Activated CD4-positive, alpha-beta memory T cell treated with anti-CD3 and anti-CD28 coated beads, Interleukin-2, amount 10 ng/mL, durations not matched to agents 7 days and 5 days (primary cell): Measurements from ENCODE around the gene SRRM2. TPM values are rescaled to one million over a fixed set of nuclear protein-coding genes. Genes with fewer than 3 reads are reported as not detected.

Experiments used
- CTCF ChIA-PET: fragments of 350-600 bp; sonication (Branson Sonifier 250); formaldehyde crosslinking; loops from one replicate; lab custom pipeline; 2021; ENCODE audit warnings: antibody characterized with exemption, inconsistent platforms; lab: Charles Lee
- POLR2A ChIA-PET: fragments of 350-600 bp; sonication (Branson Sonifier 250); formaldehyde crosslinking; loops from one replicate; lab custom pipeline; 2021; ENCODE audit warnings: antibody characterized with exemption; lab: Charles Lee
- DNase-seq: peaks from one replicate; pipeline ENCODE4 v3.0.0-alpha.2; 2020
- H3K27ac Mint-ChIP-seq: one replicate; pipeline ENCODE4 v1.8.0; 2021; ENCODE audit warnings: mild to moderate bottlenecking, mixed read lengths
- H3K27me3 Mint-ChIP-seq: one replicate; pipeline ENCODE4 v1.8.0; 2021; ENCODE audit warnings: mixed read lengths
- H3K36me3 Mint-ChIP-seq: one replicate; pipeline ENCODE4 v1.8.0; 2021; ENCODE audit warnings: low read depth, mixed read lengths
- H3K4me1 Mint-ChIP-seq: one replicate; pipeline ENCODE4 v1.8.0; 2021; ENCODE audit warnings: mixed read lengths
- H3K4me3 Mint-ChIP-seq: one replicate; pipeline ENCODE4 v1.8.0; 2021; ENCODE audit warnings: mild to moderate bottlenecking, mixed read lengths
- H3K9me3 Mint-ChIP-seq: one replicate; pipeline ENCODE4 v1.8.0; 2021; ENCODE audit warnings: mixed read lengths
- total RNA-seq, 2 experiments: library from RNA; stranded (reverse); gene quantifications; one replicate each; pipeline ENCODE4 v1.2.3, GENCODE V29; 2021

SRRM2 gene
- total RNA-seq = 100 to 1,000 TPM; 520 to 539 TPM

GRCh38 chr16:2752035-2752849, at the start of gene SRRM2:
Gene SRRM2 (plus strand): TSS chr16:2752638. CDS start chr16:2756365, 3,727 bp downstream.
- Mint-ChIP-seq H3K27ac (peak within 1 kb of the TSS; percentile 99), H3K4me1 (peaks cover 59% of the 10 kb centered on the region), H3K9me3 (no peaks in the 10 kb centered on the region), H3K27me3 (no peaks in the 10 kb centered on the region), H3K4me3 (peak within 1 kb of the TSS; percentile 81), H3K36me3 (peaks cover 60% of the 10 kb centered on the region)
- ChIA-PET CTCF (interaction anchor here (0.6 to 2.1 kb wide), 3 partner anchors 70 to 122 kb away, joined by 3 to 7 read pairs (median 4); partner anchors contain the start of gene KCTD5), POLR2A (interaction anchor here (0.6 to 7.0 kb wide), 22 partner anchors 11 to 322 kb away, joined by 3 to 114 read pairs (median 5); partner anchors contain the start of genes ELOB, FLYWCH2, KCTD5 and PRSS27)
- DNase-seq = peak; percentile 96

GRCh38 chr16:2702871-2703745, 49.3 kb upstream of the SRRM2 start:
- Mint-ChIP-seq H3K36me3 (peaks cover 13% of the 10 kb centered on the region), H3K27ac (no peak overlapping the region), H3K9me3 (no peaks in the 10 kb centered on the region), H3K4me3 (no peak overlapping the region), H3K27me3 (no peaks in the 10 kb centered on the region), H3K4me1 (no peaks in the 10 kb centered on the region)
- CTCF ChIA-PET = no interaction called here
- POLR2A ChIA-PET = interaction anchor here (1.2 kb wide), 1 partner anchor 9 kb away, joined by 3 read pairs; no protein-coding TSS in a partner anchor
- no peak for DNase-seq

- Mint-ChIP-seq H3K4me1 (no peaks in the 10 kb centered on the region), H3K27ac (no peak overlapping the region), H3K27me3 (no peaks in the 10 kb centered on the region), H3K4me3 (no peak overlapping the region), H3K36me3 (peaks cover 19% of the 10 kb centered on the region), H3K9me3 (no peaks in the 10 kb centered on the region)
- ChIA-PET POLR2A (interaction anchor here (1.2 kb wide), 1 partner anchor 8 kb away, joined by 3 read pairs; no protein-coding TSS in a partner anchor), CTCF (no interaction called here)
- DNase-seq = no peak
Measured at GRCh38 chr16:2704166-2704982, 48.1 kb upstream of the SRRM2 start.

- H3K27ac Mint-ChIP-seq = no peak overlapping the region
- H3K4me3 Mint-ChIP-seq = no peak overlapping the region
- no peaks in the 10 kb centered on the region for H3K9me3 Mint-ChIP-seq
- H3K36me3 Mint-ChIP-seq = peaks cover 19% of the 10 kb centered on the region
- POLR2A ChIA-PET = no interaction called here
- CTCF ChIA-PET = no interaction called here
- H3K4me1 Mint-ChIP-seq = no peaks in the 10 kb centered on the region
- no peak for DNase-seq
- H3K27me3 Mint-ChIP-seq = no peaks in the 10 kb centered on the region
Measured at GRCh38 chr16:2704983-2705275, 47.5 kb upstream of the SRRM2 start.

- no peaks in the 10 kb centered on the region for H3K4me1 Mint-ChIP-seq
- DNase-seq = no peak
- H3K27ac Mint-ChIP-seq = no peak overlapping the region
- H3K4me3 Mint-ChIP-seq = no peak overlapping the region
- H3K9me3 Mint-ChIP-seq = no peaks in the 10 kb centered on the region
- ChIA-PET CTCF (no interaction called here), POLR2A (no interaction called here)
- H3K27me3 Mint-ChIP-seq = no peaks in the 10 kb centered on the region
- H3K36me3 Mint-ChIP-seq = peaks cover 17% of the 10 kb centered on the region
Measured at GRCh38 chr16:2705351-2705750, 47.1 kb upstream of the SRRM2 start.

DNA sequence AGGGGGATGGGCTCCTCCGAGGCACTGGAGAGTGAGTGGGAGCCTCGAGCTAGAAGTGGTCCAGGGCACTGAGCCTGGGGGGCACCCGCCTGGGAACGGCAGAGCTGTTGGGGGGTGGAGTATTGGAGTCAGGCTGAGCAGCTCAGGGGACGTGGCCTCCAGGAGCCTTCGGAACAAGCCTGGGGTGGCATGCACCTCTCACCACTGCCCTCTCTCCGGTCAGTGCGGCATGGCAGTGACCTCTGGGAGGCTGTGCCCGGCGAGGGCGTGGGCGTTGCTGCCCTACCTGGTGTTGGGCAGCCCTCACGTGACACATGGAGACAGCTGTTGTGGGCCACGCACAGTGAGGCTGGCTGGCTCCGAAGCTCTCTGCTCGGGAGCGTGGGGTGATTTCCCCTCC, 46.4 kb upstream of the SRRM2 start:
- peaks cover 14% of the 10 kb centered on the region for H3K36me3 Mint-ChIP-seq
- DNase-seq = no peak
- no peaks in the 10 kb centered on the region for H3K9me3 Mint-ChIP-seq
- ChIA-PET CTCF (no interaction called here), POLR2A (no interaction called here)
- no peaks in the 10 kb centered on the region for H3K27me3 Mint-ChIP-seq
- no peaks in the 10 kb centered on the region for H3K4me1 Mint-ChIP-seq
- H3K4me3 Mint-ChIP-seq = no peak overlapping the region
- H3K27ac Mint-ChIP-seq = no peak overlapping the region

- Mint-ChIP-seq H3K4me1 (no peaks in the 10 kb centered on the region), H3K9me3 (no peaks in the 10 kb centered on the region), H3K36me3 (peaks cover 14% of the 10 kb centered on the region), H3K4me3 (no peak overlapping the region), H3K27ac (no peak overlapping the region), H3K27me3 (no peaks in the 10 kb centered on the region)
- ChIA-PET POLR2A (no interaction called here), CTCF (no interaction called here)
- no peak for DNase-seq
Measured at GRCh38 chr16:2706611-2707311, 45.7 kb upstream of the SRRM2 start.

GRCh38 chr16:2707368-2708289, 44.8 kb upstream of the SRRM2 start:
- H3K27ac Mint-ChIP-seq = no peak overlapping the region
- no peak overlapping the region for H3K4me3 Mint-ChIP-seq
- POLR2A ChIA-PET = no interaction called here
- H3K27me3 Mint-ChIP-seq = no peaks in the 10 kb centered on the region
- no peaks in the 10 kb centered on the region for H3K9me3 Mint-ChIP-seq
- CTCF ChIA-PET = no interaction called here
- H3K4me1 Mint-ChIP-seq = no peaks in the 10 kb centered on the region
- peaks cover 8% of the 10 kb centered on the region for H3K36me3 Mint-ChIP-seq
- no peak for DNase-seq

- Mint-ChIP-seq H3K9me3 (no peaks in the 10 kb centered on the region), H3K4me3 (no peak overlapping the region), H3K4me1 (no peaks in the 10 kb centered on the region), H3K27me3 (no peaks in the 10 kb centered on the region), H3K27ac (no peak overlapping the region), H3K36me3 (peaks cover 6% of the 10 kb centered on the region)
- CTCF ChIA-PET = no interaction called here
- POLR2A ChIA-PET = no interaction called here
- DNase-seq = no peak
Measured at GRCh38 chr16:2708290-2708639, 44.2 kb upstream of the SRRM2 start.

DNA sequence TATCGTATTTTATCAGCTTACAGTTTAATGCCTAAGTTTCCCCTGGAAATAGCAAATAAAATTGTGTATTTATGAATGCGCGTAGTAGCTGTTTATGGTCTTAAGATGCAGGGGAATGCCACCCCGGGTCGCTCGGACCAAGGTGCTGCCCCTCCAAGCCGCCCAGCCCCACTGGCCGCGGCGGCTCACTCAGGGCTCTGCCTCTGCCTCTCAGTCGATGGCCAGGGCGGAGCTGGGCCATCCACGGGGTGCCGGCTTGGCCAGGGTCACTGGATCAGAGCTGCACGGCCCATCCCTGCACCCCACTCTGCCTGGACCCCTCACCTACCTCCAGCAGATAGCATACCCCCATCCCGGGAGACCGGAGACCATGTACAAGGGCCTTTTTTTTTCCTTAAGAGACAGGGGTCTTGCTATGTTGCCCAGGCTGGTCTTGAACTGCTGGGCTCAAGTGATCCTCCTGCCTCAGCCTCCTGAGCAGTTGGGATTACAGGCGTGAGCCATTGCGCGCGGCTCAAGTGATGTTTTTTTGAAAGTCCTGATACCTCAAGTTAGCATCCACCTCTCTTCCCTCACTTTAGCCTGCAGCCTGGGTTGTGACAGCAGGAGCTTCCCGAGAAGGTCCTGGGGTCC, 43.4 kb upstream of the SRRM2 start:
- peaks cover 6% of the 10 kb centered on the region for H3K36me3 Mint-ChIP-seq
- no peaks in the 10 kb centered on the region for H3K4me1 Mint-ChIP-seq
- H3K4me3 Mint-ChIP-seq = no peak overlapping the region
- H3K27me3 Mint-ChIP-seq = no peaks in the 10 kb centered on the region
- no peak for DNase-seq
- ChIA-PET CTCF (no interaction called here), POLR2A (no interaction called here)
- no peaks in the 10 kb centered on the region for H3K9me3 Mint-ChIP-seq
- H3K27ac Mint-ChIP-seq = no peak overlapping the region

DNA sequence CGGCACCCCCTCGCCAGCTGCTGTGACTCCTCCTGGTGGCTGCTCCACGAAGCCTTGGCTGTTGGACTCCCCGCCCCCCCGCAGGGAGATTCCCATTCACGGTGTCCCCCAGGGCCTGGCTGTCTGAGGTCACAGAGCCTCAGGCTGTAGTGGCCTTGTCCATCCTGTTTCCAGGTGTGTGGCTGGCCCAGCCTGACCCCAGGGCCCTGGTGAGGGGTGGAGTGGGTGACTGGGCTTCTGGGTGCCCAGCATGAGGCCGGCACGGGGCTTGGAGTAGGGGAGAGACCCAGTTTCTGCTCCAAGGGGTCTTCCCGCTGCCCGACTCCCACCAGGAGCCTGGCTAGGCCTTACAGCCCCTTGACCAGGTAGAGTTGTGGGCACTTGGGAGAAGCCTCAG, 42.9 kb upstream of the SRRM2 start:
- Mint-ChIP-seq H3K4me1 (no peaks in the 10 kb centered on the region), H3K27ac (no peak overlapping the region), H3K27me3 (no peaks in the 10 kb centered on the region), H3K4me3 (no peak overlapping the region), H3K9me3 (no peaks in the 10 kb centered on the region), H3K36me3 (peaks cover 6% of the 10 kb centered on the region)
- ChIA-PET CTCF (no interaction called here), POLR2A (no interaction called here)
- DNase-seq = no peak
